ENCODE data around the gene SCG3. TPM values are rescaled to one million over a fixed set of nuclear protein-coding genes. Genes with fewer than 3 reads are reported as not detected.

SCG3 gene
- total RNA-seq, 2 donors from 2014 or later = 0.95 to 1.2 TPM

DNA sequence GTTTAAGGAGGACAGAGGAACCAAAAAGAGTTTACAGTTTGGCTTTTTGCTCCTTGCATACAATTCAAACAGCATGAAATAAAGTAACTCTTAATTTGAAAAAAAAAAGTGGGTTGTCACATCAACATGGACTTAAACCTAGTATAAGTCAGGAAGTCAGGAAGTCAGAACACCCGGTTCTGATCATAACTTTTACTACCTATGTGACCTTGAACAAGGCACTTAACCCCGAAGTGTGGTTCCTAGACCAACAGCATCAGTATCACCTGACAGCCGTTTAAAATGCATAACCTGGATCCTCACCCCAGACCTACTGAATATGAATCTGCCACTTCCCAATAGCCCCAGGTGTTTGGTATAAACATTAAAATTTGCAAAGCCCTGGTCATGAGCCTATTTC lies 37.4 kb downstream of the SCG3 start:
- intact Hi-C loops (cut with DNase I, micrococcal nuclease) = no loop called here
- ATAC-seq (peak; percentile 69), DNase-seq (no peak)

GRCh38 chr15:51720201-51720995 lies 39.1 kb downstream of the SCG3 start:
- DNase-seq (no peak), ATAC-seq (peak; percentile 76)
- intact Hi-C loops (cut with DNase I, micrococcal nuclease) = no loop called here

GRCh38 chr15:51721199-51721960 lies 40.1 kb downstream of the SCG3 start:
- DNase-seq = no peak
- ATAC-seq = no peak
- intact Hi-C loops (cut with DNase I, micrococcal nuclease) = no loop called here

GRCh38 chr15:51724199-51724598 lies 42.9 kb downstream of the SCG3 start:
- intact Hi-C loops (cut with DNase I, micrococcal nuclease) = no loop called here
- DNase-seq = no peak
- no peak for ATAC-seq

GRCh38 chr15:51724673-51725072 lies 43.4 kb downstream of the SCG3 start:
- intact Hi-C loops (cut with DNase I, micrococcal nuclease) = no loop called here
- no peak for ATAC-seq
- no peak for DNase-seq

DNA sequence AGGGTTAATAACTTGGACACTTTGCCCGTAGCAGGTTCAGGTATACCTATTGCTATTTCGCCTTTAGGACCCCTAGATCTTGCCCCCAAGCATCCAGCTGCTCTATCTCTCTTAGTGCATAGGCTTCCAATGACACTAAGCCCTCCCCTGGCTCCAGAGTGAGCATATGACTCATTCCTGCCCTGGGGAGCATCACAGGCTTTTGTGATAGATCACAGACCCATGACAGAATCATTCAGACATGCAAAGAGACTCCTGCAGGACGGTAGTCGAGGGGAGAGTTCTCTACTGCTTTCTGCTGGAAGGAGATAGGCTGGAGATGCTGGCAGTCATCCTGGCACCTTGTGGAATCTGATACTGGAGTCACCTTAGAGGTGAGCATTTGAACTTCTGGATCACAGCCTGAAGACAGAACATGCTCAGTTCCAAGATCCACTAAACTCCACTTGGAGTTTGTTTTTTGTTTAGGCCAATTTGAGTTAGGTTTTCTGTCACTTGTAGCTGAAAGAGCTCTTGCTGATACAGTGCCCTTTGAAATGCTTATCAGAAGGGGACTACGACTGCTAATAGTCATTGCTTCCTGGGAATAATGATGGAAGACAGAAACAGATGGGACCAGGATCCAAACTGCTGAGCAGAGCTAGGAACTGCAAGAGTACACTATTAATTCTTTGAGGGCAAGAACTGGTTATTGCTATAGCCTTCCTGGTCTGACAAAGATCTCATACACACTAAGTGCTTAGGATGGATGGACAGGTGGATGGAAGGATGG lies 45.2 kb downstream of the SCG3 start:
- ATAC-seq (peak; percentile 30), DNase-seq (no peak)
- intact Hi-C loops (cut with DNase I, micrococcal nuclease) = no loop called here

- no peak for ATAC-seq
- no peak for DNase-seq
- intact Hi-C loops (cut with DNase I, micrococcal nuclease) = no loop called here
These were observed 46.0 kb downstream of the SCG3 start for GRCh38 chr15:51727141-51727897.

- intact Hi-C loops (cut with DNase I, micrococcal nuclease) = no loop called here
- DNase-seq (peak in 1 of 2 donors; percentile 27), ATAC-seq (peak; percentile 95)
These were observed 50.4 kb downstream of the SCG3 start for GRCh38 chr15:51731549-51732267.

DNA sequence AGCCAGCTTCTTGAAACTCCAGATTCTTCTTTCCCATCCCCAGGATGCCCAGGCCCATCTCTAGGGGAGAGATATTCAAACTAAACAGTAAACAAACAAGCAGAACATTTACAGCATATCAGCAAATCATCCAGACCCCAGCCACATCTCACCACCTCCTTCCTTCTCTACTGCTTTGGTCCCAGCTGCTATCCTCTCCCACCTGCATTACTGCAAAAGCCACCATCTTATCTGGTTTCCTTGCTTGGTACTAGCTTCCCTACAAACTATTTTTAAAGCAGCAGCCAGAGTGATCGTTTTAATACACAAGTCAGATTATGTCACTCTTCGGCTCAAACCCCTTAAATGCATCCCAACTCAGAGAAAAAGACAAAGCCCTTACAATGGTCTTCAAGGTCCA lies 51.3 kb downstream of the SCG3 start:
- ATAC-seq (no peak), DNase-seq (no peak)
- intact Hi-C loops (cut with DNase I, micrococcal nuclease) = no loop called here

- intact Hi-C loops (cut with DNase I, micrococcal nuclease) = no loop called here
- DNase-seq (no peak), ATAC-seq (no peak)
These were observed 54.1 kb downstream of the SCG3 start for GRCh38 chr15:51735228-51736010.

DNA sequence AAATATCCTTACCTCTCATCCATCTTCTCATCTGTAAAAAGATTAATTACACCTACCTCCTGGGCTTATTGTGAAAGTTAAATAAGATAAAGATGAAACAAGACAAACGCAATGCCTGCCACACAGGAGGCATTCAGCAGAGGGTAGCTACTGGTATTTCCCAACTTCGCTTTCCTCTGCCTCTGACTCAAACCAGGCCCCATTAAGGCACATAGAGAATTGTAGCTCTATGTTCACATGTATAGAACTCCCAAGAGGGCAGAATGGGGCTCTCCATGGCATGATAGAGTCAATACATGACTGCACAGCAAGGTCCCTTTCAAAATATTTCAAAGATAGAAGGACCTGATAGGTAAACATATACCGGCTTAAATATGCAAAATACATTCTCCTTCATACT lies 54.8 kb downstream of the SCG3 start:
- intact Hi-C loops (cut with DNase I, micrococcal nuclease) = no loop called here
- ATAC-seq (no peak), DNase-seq (no peak)

DNA sequence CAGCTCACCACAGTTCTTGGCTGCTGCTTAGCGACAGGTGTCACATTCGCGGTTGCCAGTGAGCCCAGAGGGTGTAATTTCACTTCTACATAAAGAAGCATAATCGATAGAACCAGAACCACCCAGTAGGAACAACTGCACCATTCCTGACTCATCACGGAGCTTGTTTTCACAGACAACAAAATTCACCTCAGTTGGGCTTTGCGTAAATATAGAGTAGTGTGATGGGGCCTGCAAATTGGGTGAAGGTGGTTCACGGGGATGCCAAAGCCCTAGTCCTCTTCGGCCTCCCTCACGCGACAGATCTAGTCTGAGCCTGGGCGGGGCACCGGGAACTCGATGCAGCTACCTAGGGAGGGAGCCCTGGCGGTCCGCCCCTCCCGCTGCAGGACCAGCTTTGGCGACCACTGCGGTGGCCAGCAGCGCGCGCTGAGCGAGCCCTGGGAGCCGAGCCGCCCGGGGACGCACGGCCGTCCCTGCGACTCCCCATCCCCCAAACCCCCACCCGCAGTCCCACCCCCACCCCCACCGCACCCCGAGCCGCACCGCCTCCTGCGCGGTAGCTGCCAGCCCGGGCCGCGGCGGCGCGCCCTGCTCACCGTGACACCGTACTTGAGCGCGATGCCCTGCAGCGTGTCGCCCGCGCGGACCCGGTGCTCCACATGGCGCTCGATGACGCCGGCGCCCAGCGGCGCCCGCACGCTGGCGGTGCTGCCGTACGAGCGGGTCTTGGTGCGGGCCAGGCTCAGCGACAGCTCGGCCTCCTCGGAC lies 55.6 kb downstream of the SCG3 start:
- peak; percentile 63 to 70 for DNase-seq
- peak; percentile 74 for ATAC-seq
- intact Hi-C loops (cut with DNase I, micrococcal nuclease) = no loop called here

- DNase-seq = peak; percentile 63 to 83
- peak; percentile 82 for ATAC-seq
- intact Hi-C loops (cut with DNase I, micrococcal nuclease) = no loop called here
These were observed 56.4 kb downstream of the SCG3 start, which contains the start of gene LYSMD2 for GRCh38 chr15:51737522-51738305. TSS of gene LYSMD2 (minus strand) at chr15:51737655. CDS start at chr15:51737622, 33 bp downstream.

DNA sequence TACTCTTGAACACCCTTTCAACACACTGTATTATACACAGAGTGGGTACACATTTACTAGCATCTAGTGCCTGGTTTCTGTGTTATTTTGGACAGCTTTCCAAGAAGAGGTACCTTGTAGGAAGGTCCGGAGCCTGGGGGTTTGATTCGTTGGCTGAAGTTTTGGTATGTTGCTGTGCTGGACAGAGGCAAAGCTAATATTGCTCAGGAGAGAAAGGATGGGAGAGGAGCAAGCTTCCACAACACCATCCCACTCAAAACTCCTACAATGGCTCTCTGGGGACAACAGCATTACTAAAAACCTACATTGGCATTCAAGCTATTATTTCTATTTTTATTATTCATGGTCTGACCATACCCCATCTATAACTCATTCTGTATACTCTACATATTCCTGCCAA lies 57.2 kb downstream of the SCG3 start:
- ATAC-seq (no peak), DNase-seq (no peak)
- intact Hi-C loops (cut with DNase I, micrococcal nuclease) = no loop called here

DNA sequence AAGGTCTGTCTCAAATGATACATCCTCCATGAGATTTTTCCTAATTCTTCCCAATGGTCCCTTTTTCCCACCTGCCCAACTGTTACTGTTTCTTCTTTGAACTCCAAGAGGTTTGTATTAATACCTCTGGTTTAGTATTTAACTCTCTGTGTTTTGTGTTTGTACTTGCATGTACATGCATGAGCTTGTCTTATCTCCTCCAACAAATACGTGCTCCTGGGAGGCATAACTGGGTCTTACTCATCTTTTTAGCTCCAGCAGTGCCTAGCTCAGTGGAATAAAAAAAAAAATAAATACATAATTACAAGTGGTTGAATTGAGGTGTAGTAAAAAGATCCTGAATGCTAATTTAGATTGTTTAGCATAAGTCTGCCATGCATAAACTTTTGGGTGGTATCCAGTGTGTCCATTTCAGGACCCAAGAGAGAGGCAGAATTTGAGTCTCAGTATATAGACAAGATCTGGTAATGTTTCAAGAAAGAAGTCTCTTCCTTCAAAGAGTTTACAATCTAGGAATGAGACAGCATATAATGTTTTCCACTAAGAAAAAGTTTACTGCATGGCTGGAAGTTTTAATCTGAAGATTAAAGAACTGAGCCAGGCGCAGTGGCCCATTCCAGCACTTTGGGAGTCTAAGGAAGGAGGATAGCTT lies 57.9 kb downstream of the SCG3 start:
- ATAC-seq (no peak), DNase-seq (no peak)
- intact Hi-C loops (cut with DNase I, micrococcal nuclease) = no loop called here

All from left colon (tissue), 2 donors.